ENCODE results near the gene FADS2. TPM values are rescaled to one million over a fixed set of nuclear protein-coding genes. Genes with fewer than 3 reads are reported as not detected.

Gene FADS2
- total and polyA plus RNA-seq, 9 of the 15 experiments (the other 6 are each of a cell fraction or from before 2014, with no cell fraction given): 2.9 to 42.8 (median 16.2) TPM

DNA sequence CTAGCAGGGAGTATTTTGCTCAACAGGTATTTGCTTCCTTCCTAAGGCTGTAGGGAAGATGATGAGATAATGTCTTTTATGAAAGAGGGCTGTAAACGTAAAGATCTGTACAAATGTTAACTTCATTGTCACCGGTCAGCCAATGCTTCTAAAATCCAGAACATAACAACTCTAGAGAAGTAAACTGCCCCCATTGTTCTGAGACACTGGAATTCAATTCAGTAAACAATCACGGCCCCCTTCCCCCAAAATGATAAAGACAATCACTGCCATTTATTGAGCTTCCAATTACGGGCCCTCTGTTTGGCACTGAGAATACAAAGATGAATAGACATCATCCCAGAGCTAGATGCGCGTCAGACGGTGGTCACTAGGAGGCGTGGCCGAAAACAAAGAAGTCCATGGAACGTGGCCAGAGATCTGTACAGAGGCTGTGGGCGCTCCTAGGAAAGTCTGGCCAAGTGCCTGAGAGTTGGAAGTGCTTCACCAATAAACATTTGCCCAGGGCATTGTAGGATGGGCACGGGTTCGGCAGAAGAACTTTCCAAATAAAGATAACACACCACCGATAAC, 36.3 kb upstream of the FADS2 start (continued):
- peak; percentile 18; the same call in 1 of the 2 replicates for TF ChIP-seq MYC (IDR thresholded peaks at IDR 0.05; ENCODE audit: low read depth, low read length)
- TF ChIP-seq MYC (CRISPR knock-in tag; IDR thresholded peaks at IDR 0.05; ENCODE audit: borderline replicate concordance, low read depth): no peak
- TF ChIP-seq, protein P1, sequence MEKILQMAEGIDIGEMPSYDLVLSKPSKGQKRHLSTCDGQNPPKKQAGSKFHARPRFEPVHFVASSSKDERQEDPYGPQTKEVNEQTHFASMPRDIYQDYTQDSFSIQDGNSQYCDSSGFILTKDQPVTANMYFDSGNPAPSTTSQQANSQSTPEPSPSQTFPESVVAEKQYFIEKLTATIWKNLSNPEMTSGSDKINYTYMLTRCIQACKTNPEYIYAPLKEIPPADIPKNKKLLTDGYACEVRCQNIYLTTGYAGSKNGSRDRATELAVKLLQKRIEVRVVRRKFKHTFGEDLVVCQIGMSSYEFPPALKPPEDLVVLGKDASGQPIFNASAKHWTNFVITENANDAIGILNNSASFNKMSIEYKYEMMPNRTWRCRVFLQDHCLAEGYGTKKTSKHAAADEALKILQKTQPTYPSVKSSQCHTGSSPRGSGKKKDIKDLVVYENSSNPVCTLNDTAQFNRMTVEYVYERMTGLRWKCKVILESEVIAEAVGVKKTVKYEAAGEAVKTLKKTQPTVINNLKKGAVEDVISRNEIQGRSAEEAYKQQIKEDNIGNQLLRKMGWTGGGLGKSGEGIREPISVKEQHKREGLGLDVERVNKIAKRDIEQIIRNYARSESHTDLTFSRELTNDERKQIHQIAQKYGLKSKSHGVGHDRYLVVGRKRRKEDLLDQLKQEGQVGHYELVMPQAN (IDR thresholded peaks at IDR 0.05; ENCODE audit: borderline replicate concordance): 0 out of 2 replicates have a peak, but pooled peaks have one; percentile 11
- no peak for TF ChIP-seq SREBF2 (CRISPR knock-in tag; IDR thresholded peaks at IDR 0.05)
- TF ChIP-seq, protein P2, sequence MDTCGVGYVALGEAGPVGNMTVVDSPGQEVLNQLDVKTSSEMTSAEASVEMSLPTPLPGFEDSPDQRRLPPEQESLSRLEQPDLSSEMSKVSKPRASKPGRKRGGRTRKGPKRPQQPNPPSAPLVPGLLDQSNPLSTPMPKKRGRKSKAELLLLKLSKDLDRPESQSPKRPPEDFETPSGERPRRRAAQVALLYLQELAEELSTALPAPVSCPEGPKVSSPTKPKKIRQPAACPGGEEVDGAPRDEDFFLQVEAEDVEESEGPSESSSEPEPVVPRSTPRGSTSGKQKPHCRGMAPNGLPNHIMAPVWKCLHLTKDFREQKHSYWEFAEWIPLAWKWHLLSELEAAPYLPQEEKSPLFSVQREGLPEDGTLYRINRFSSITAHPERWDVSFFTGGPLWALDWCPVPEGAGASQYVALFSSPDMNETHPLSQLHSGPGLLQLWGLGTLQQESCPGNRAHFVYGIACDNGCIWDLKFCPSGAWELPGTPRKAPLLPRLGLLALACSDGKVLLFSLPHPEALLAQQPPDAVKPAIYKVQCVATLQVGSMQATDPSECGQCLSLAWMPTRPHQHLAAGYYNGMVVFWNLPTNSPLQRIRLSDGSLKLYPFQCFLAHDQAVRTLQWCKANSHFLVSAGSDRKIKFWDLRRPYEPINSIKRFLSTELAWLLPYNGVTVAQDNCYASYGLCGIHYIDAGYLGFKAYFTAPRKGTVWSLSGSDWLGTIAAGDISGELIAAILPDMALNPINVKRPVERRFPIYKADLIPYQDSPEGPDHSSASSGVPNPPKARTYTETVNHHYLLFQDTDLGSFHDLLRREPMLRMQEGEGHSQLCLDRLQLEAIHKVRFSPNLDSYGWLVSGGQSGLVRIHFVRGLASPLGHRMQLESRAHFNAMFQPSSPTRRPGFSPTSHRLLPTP (IDR thresholded peaks at IDR 0.05; ENCODE audit: borderline replicate concordance, extremely low read depth, insufficient read length): no peak
- TF ChIP-seq KDM1A (IDR thresholded peaks at IDR 0.05): peak; percentile 48 to 72; a peak in 2 of 4 replicates
- 0 out of 2 replicates have a peak, but pooled peaks have one; percentile 12 for TF ChIP-seq CTBP1 (IDR thresholded peaks at IDR 0.05; ENCODE audit: borderline replicate concordance)
- no peak for TF ChIP-seq XRCC3 (IDR thresholded peaks at IDR 0.05)
- TF ChIP-seq SIN3A (IDR thresholded peaks at IDR 0.05; ENCODE audit: borderline replicate concordance in 2 of 2, control insufficient read depth in 1 of 2, low read depth in 2 of 2, low read length in 2 of 2): peak in 1 of 2 experiments; percentile 78; a peak in 1 of 4 replicates
- TF ChIP-seq SIRT6 (IDR thresholded peaks at IDR 0.05; ENCODE audit: low read depth, low read length): no peak
- TF ChIP-seq, protein P3, sequence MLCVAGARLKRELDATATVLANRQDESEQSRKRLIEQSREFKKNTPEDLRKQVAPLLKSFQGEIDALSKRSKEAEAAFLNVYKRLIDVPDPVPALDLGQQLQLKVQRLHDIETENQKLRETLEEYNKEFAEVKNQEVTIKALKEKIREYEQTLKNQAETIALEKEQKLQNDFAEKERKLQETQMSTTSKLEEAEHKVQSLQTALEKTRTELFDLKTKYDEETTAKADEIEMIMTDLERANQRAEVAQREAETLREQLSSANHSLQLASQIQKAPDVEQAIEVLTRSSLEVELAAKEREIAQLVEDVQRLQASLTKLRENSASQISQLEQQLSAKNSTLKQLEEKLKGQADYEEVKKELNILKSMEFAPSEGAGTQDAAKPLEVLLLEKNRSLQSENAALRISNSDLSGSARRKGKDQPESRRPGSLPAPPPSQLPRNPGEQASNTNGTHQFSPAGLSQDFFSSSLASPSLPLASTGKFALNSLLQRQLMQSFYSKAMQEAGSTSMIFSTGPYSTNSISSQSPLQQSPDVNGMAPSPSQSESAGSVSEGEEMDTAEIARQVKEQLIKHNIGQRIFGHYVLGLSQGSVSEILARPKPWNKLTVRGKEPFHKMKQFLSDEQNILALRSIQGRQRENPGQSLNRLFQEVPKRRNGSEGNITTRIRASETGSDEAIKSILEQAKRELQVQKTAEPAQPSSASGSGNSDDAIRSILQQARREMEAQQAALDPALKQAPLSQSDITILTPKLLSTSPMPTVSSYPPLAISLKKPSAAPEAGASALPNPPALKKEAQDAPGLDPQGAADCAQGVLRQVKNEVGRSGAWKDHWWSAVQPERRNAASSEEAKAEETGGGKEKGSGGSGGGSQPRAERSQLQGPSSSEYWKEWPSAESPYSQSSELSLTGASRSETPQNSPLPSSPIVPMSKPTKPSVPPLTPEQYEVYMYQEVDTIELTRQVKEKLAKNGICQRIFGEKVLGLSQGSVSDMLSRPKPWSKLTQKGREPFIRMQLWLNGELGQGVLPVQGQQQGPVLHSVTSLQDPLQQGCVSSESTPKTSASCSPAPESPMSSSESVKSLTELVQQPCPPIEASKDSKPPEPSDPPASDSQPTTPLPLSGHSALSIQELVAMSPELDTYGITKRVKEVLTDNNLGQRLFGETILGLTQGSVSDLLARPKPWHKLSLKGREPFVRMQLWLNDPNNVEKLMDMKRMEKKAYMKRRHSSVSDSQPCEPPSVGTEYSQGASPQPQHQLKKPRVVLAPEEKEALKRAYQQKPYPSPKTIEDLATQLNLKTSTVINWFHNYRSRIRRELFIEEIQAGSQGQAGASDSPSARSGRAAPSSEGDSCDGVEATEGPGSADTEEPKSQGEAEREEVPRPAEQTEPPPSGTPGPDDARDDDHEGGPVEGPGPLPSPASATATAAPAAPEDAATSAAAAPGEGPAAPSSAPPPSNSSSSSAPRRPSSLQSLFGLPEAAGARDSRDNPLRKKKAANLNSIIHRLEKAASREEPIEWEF (CRISPR knock-in tag; IDR thresholded peaks at IDR 0.05): no peak
- no peak for TF ChIP-seq MAFK (IDR thresholded peaks at IDR 0.05; ENCODE audit: low read length)
- TF ChIP-seq POLR2G (IDR thresholded peaks at IDR 0.05; ENCODE audit: low read depth, low read length): no peak
- TF ChIP-seq CREM (IDR thresholded peaks at IDR 0.05; ENCODE audit: low read depth): peak; percentile 71
- no peak for TF ChIP-seq KAT2B (IDR thresholded peaks at IDR 0.05; ENCODE audit: low read depth, low read length)
- TF ChIP-seq FOXK2 (conservative IDR thresholded peaks at IDR 0.05 in 1 of 2, IDR thresholded peaks at IDR 0.05 in 1 of 2; ENCODE audit: low read depth in 2 of 2): peak in 1 of 2 experiments; percentile 62; a peak in 1 of 4 replicates
- TF ChIP-seq GTF2F1 (IDR thresholded peaks at IDR 0.05; ENCODE audit: low read depth, low read length): 0 out of 2 replicates have a peak, but pooled peaks have one; percentile 34
